GM23248 (cell line): ENCODE measurements around the gene TMEM60.

ENCODE experiments used
- EZH2 ChIP-seq: fragments of 200-600 bp; sonication (generic); IDR thresholded peaks from 2 replicates; pipeline ENCODE4 v1.6.1; 2018; ENCODE audit warnings: antibody characterized with exemption, mild to moderate bottlenecking; ENCODE audit not compliant: insufficient read depth, poor library complexity, severe bottlenecking
- EZH2phosphoT487 ChIP-seq: fragments of 200-600 bp; sonication (generic); IDR thresholded peaks from 2 replicates; pipeline ENCODE4 v1.6.1; 2018; ENCODE audit warnings: antibody characterized with exemption, moderate library complexity, mild to moderate bottlenecking, low read depth; ENCODE audit not compliant: insufficient read depth

GRCh38 chr7:77747178-77747577 is 51.1 kb downstream of the TMEM60 start:
- TF ChIP-seq EZH2phosphoT487 (no peak), EZH2 (no peak)
